HCT116 (cell line): ENCODE data around the gene ACBD6. TPM values are rescaled to one million over a fixed set of nuclear protein-coding genes. Genes with fewer than 3 reads are reported as not detected.

Source experiments
- ATAC-seq: fragments of 200-7000 bp; cut with Tn5 transposase; 2 replicates; pipeline ENCODE4 v1.9.1; 2020; ENCODE audit warnings: mild to moderate bottlenecking, moderate library complexity
- BruUV-seq: library from RNA; stranded (reverse); fragments of 400-500 nt; replicated peaks from 2 replicates; lab custom pipeline; 2021; lab: Mats Ljungman, UMichigan
- CTCF ChIA-PET: fragments of 300-600 bp; sonication (Branson Sonifier 250); formaldehyde crosslinking; loops from one replicate; lab custom pipeline; 2021; ENCODE audit warnings: antibody characterized with exemption; lab: Charles Lee
- POLR2A ChIA-PET: fragments of 300-600, 350-600 bp; sonication (Branson Sonifier 250); formaldehyde crosslinking; loops from one replicate; lab custom pipeline; 2021; ENCODE audit warnings: antibody characterized with exemption; lab: Charles Lee
- RAD21 ChIA-PET, 2 experiments: fragments of 300-600 bp; sonication (Branson Sonifier 250); formaldehyde crosslinking; loops; one replicate each; lab custom pipeline; 2023; ENCODE audit warnings: low total read pairs in 2 of 2; ENCODE audit not compliant: uncharacterized antibody in 2 of 2, unreplicated experiment in 2 of 2, low non-redundant PET in 1 of 2; lab: Charles Lee
- DNase-seq: peaks from one replicate; pipeline ENCODE4 v3.0.0-alpha.2; 2010; ENCODE audit warnings: low read depth, low spot score
- H2AFZ ChIP-seq: fragments of 200-600 bp; shearing (Covaris generic), sonication (generic); 2 replicates; pipeline ENCODE4 v1.6.1; 2017; ENCODE audit warnings: low read depth, mixed run types, mixed read lengths, antibody characterized with exemption, low read length; ENCODE audit not compliant: poor library complexity, severe bottlenecking
- H3K27ac ChIP-seq: 2 replicates; pipeline ENCODE4 v1.5.1; 2012; ENCODE audit warnings: low read depth, low read length
- H3K27me3 ChIP-seq: fragments of 200-600 bp; sonication (generic); 2 replicates; pipeline ENCODE4 v1.6.1; 2016; ENCODE audit warnings: mixed run types, low read length, mixed read lengths; ENCODE audit not compliant: insufficient read depth
- H3K36me3 ChIP-seq, 2 experiments: fragments of 200-500 bp in 1 of 2; fragments of 200-600 bp in 1 of 2; sonication (Bioruptor generic) in 1 of 2; sonication (generic) in 1 of 2; 2 replicates each; pipeline versions ENCODE4 v1.5.1 to v1.6.1; 2014 to 2016; ENCODE audit warnings: low read length in 2 of 2, inconsistent platforms in 1 of 2, mixed read lengths in 1 of 2, mixed run types in 1 of 2; ENCODE audit not compliant: insufficient read depth in 2 of 2, control insufficient read depth in 1 of 2
- H3K4me1 ChIP-seq, 2 experiments: fragments of 200-600 bp in 1 of 2; sonication (generic) in 1 of 2; 2 replicates each; pipeline versions ENCODE4 v1.5.1 to v1.6.1; 2012 to 2017; ENCODE audit warnings: low read length in 2 of 2, inconsistent platforms in 1 of 2, mild to moderate bottlenecking in 1 of 2, mixed read lengths in 1 of 2, mixed run types in 1 of 2, moderate library complexity in 1 of 2; ENCODE audit not compliant: insufficient read depth in 2 of 2, control insufficient read depth in 1 of 2
- H3K4me2 ChIP-seq: fragments of 200-600 bp; sonication (generic); 2 replicates; pipeline ENCODE4 v1.6.1; 2017; ENCODE audit warnings: mixed run types, low read length, mixed read lengths
- H3K4me3 ChIP-seq, 2 experiments: fragments of 200-600 bp in 1 of 2; sonication (generic) in 1 of 2; replicated peaks in 1 of 2; 2 replicates each; pipeline ENCODE4 v1.5.1; 2011 to 2016; ENCODE audit warnings: low read length in 2 of 2, control low read depth in 1 of 2, low read depth in 1 of 2, mild to moderate bottlenecking in 1 of 2, mixed read lengths in 1 of 2, mixed run types in 1 of 2
- H3K79me2 ChIP-seq: fragments of 200-600 bp; sonication (generic); 2 replicates; pipeline ENCODE4 v1.6.1; 2017; ENCODE audit warnings: mild to moderate bottlenecking, mixed run types, low read length, moderate library complexity, mixed read lengths; ENCODE audit not compliant: insufficient read depth
- H3K9ac ChIP-seq: fragments of 200-600 bp; sonication (generic); 2 replicates; pipeline ENCODE4 v1.6.1; 2016; ENCODE audit warnings: low read length, mixed read lengths
- H3K9me2 ChIP-seq: fragments of 200-600 bp; sonication (generic), shearing (Covaris generic); 2 replicates; pipeline ENCODE4 v1.6.1; 2017; ENCODE audit warnings: mixed run types, mild to moderate bottlenecking, moderate library complexity; ENCODE audit not compliant: insufficient read depth
- H3K9me3 ChIP-seq, 2 experiments: fragments of 200-500 bp in 1 of 2; fragments of 200-600 bp in 1 of 2; sonication (Bioruptor generic) in 1 of 2; sonication (generic) in 1 of 2; 2 replicates each; pipeline ENCODE4 v1.6.1; 2014 to 2017; ENCODE audit warnings: low read length in 2 of 2, mixed read lengths in 2 of 2, inconsistent platforms in 1 of 2, low read depth in 1 of 2, mild to moderate bottlenecking in 1 of 2, mixed run types in 1 of 2, moderate library complexity in 1 of 2; ENCODE audit not compliant: control insufficient read depth in 1 of 2, insufficient read depth in 1 of 2
- H4K20me1 ChIP-seq: fragments of 200-600 bp; sonication (generic), shearing (Covaris generic); 2 replicates; pipeline ENCODE4 v1.6.1; 2017; ENCODE audit warnings: mixed run types, mild to moderate bottlenecking, moderate library complexity; ENCODE audit not compliant: insufficient read depth
- CEBPB ChIP-seq: IDR thresholded peaks from 2 replicates; pipeline ENCODE4 v1.6.1; 2012; ENCODE audit warnings: low read depth
- CTCF ChIP-seq, 3 experiments: fragments of 200-600 bp in 1 of 3; sonication (generic) in 1 of 3; IDR thresholded peaks in 2 of 3; conservative IDR thresholded peaks in 1 of 3; 2 replicates each; pipeline ENCODE4 v1.5.1; 2012 to 2017; ENCODE audit warnings: low read depth in 2 of 3, low read length in 2 of 3, antibody characterized with exemption in 1 of 3, borderline replicate concordance in 1 of 3, control low read depth in 1 of 3, mild to moderate bottlenecking in 1 of 3, mixed read lengths in 1 of 3, mixed run types in 1 of 3, moderate library complexity in 1 of 3; ENCODE audit not compliant: insufficient read depth in 1 of 3
- EZH2phosphoT487 ChIP-seq: fragments of 200-600 bp; IDR thresholded peaks from 2 replicates; pipeline ENCODE4 v1.6.1; 2018; ENCODE audit warnings: antibody characterized with exemption, borderline replicate concordance
- FOSL1 ChIP-seq: IDR thresholded peaks from 2 replicates; pipeline ENCODE4 v1.6.1; 2012; ENCODE audit warnings: low read depth
- RAD21 ChIP-seq: IDR thresholded peaks from 2 replicates; pipeline ENCODE4 v1.6.1; 2012; ENCODE audit warnings: low read depth, mild to moderate bottlenecking
- SP1 ChIP-seq: IDR thresholded peaks from 2 replicates; pipeline ENCODE4 v1.6.1; 2012; ENCODE audit warnings: low read depth
- SRF ChIP-seq: IDR thresholded peaks from 2 replicates; pipeline ENCODE4 v1.6.1; 2012; ENCODE audit warnings: low read depth
- TCF7L2 ChIP-seq: IDR thresholded peaks from 2 replicates; pipeline ENCODE4 v1.7.0; 2011; ENCODE audit warnings: borderline replicate concordance, inconsistent platforms; ENCODE audit not compliant: insufficient read depth, insufficient read length; ENCODE audit errors: extremely low read depth
- ZFX ChIP-seq: fragments of 450-650 bp; IDR thresholded peaks from 2 replicates; pipeline ENCODE4 v1.6.1; 2017
- intact Hi-C: fragments of 100-400 bp; cut with micrococcal nuclease; formaldehyde crosslinking; loops from 2 replicates; pipeline ENCODE4 v1.10.0; 2022
- total RNA-seq: library from RNA; stranded (reverse); gene quantifications from one replicate; pipeline ENCODE4 v1.2.1, GENCODE V29; 2021; ENCODE audit not compliant: unreplicated experiment
- TF ChIP-seq, protein P1 (sequence below): IDR thresholded peaks from 2 replicates; pipeline ENCODE4 v1.6.1; 2012

The ACBD6 gene
- total RNA-seq, 1 experiment from 2014 or later = 43.2 TPM

GRCh38 chr1:180246579-180246978 lies 255.8 kb downstream of the ACBD6 start:
- Histone ChIP-seq H2AFZ (no peak overlapping the region), H3K27ac (no peak overlapping the region), H3K9me3 (no peaks in the 10 kb centered on the region), H3K4me2 (no peak overlapping the region), H4K20me1 (no peaks in the 10 kb centered on the region), H3K36me3 (no peaks in the 10 kb centered on the region), H3K79me2 (no peaks in the 10 kb centered on the region), H3K4me1 (peaks cover 0 to 8% of the 10 kb centered on the region in 2 experiments; a peak in 2 of 4 replicates), H3K9ac (no peak overlapping the region), H3K9me2 (no peaks in the 10 kb centered on the region), H3K27me3 (no peaks in the 10 kb centered on the region), H3K4me3 (no peak overlapping the region)
- ChIA-PET POLR2A (no interaction called here), RAD21 (no interaction called here), CTCF (no interaction called here)
- DNase-seq = no peak
- no peak for TF ChIP-seq TCF7L2
- no peak for TF ChIP-seq CEBPB
- TF ChIP-seq EZH2phosphoT487 = no peak
- TF ChIP-seq, protein P1, sequence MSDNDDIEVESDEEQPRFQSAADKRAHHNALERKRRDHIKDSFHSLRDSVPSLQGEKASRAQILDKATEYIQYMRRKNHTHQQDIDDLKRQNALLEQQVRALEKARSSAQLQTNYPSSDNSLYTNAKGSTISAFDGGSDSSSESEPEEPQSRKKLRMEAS = no peak
- TF ChIP-seq RAD21 = no peak
- no peak for TF ChIP-seq SRF
- TF ChIP-seq FOSL1 = no peak
- no peak for ATAC-seq
- no TSS peak for BruUV-seq
- intact Hi-C loops = no loop called here

GRCh38 chr1:180244840-180245239 lies 257.5 kb downstream of the ACBD6 start:
- DNase-seq = no peak
- BruUV-seq = no TSS peak
- H3K9me3 ChIP-seq = no peaks in the 10 kb centered on the region

More at GRCh38 chr1:180244840-180245239, 257.5 kb downstream of the ACBD6 start:
- Histone ChIP-seq H3K4me2 (no peak overlapping the region), H3K36me3 (no peaks in the 10 kb centered on the region), H3K27ac (no peak overlapping the region), H3K27me3 (peaks cover 9% of the 10 kb centered on the region; the same call in 1 of the 2 replicates), H2AFZ (no peak overlapping the region), H3K9ac (no peak overlapping the region), H3K4me1 (peaks cover 0 to 8% of the 10 kb centered on the region in 2 experiments; a peak in 2 of 4 replicates), H4K20me1 (no peaks in the 10 kb centered on the region), H3K4me3 (no peak overlapping the region), H3K9me2 (no peaks in the 10 kb centered on the region), H3K79me2 (no peaks in the 10 kb centered on the region)
- intact Hi-C loops = no loop called here
- no peak for TF ChIP-seq CTCF (IDR thresholded peaks at IDR 0.05 in 2 of 3, conservative IDR thresholded peaks at IDR 0.05 in 1 of 3; ENCODE audit: borderline replicate concordance in 1 of 3, insufficient read depth in 1 of 3, low read depth in 2 of 3, low read length in 2 of 3)
- no peak for TF ChIP-seq SP1
- no peak for TF ChIP-seq ZFX
- TF ChIP-seq CEBPB = no peak
- ATAC-seq = no peak
- ChIA-PET POLR2A (no interaction called here), RAD21 (interaction anchor here in 1 of 2 experiments (1.4 kb wide), 1 partner anchor 57 kb away, joined by 5 read pairs; no protein-coding TSS in a partner anchor), CTCF (interaction anchor here (1.8 kb wide), 1 partner anchor 8 kb away, joined by 7 read pairs; no protein-coding TSS in a partner anchor)
